Measurements from ENCODE around the gene AP1B1. TPM values are rescaled to one million over a fixed set of nuclear protein-coding genes. Genes with fewer than 3 reads are reported as not detected.
"Not testable (repeated sequence)": the region's sequence is repeated elsewhere in the genome, so short reads cannot be mapped to it uniquely, and the experiment has no call there.

The AP1B1 gene
- total RNA-seq (2014; rRNA removed): 64.1 and 65.5 TPM in 2 replicates
- 60.3 TPM for polyA plus RNA-seq (2012)

DNA sequence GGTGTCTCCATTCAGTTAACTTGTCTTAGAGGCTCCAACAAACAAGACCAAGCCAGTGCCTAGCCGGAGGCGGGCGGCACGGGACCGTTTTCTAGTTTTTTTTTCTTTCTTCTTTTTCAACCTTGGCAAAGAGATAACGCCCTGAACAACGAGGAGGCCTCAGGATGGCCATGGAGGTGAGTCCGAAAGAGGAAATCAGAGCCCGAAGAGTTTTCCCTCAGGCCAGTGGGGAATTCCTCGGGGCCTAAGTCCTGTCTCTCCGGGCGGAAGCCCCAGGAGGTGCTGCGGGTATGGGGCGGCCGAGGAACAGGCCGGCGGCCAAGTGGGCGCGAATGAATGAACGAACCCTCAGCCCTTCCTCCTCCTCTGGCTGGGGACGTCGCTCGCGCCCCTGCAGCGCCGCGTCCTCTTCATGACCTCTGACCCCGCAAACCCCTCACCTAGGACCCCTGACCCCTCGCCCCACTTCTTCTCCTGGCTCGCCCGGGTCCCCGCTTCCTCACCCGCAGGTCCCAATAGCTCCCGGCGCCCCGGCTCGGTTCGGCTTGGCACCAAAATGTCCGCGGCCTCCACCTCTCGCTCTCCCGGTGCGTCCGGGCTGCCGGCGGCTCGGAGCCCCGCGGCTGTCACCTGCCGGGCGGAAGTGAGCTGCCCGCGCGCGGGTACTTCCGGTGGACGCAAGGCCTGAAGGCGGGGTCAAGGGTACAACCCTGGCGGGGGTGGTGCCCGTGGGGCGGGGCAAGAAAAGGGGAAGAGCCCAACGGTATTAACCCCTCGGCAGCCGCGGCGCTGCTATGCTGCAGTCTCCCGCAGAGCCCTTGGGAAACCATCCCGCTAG lies at the start of gene AP1B1:
AP1B1 (minus strand) TSS at position 650 of the 838 bp plus-strand sequence. CDS start 21,327 bp downstream, outside the sequence.
- DNase-seq (ENCODE audit: low read depth): peak; percentile 86

DNA sequence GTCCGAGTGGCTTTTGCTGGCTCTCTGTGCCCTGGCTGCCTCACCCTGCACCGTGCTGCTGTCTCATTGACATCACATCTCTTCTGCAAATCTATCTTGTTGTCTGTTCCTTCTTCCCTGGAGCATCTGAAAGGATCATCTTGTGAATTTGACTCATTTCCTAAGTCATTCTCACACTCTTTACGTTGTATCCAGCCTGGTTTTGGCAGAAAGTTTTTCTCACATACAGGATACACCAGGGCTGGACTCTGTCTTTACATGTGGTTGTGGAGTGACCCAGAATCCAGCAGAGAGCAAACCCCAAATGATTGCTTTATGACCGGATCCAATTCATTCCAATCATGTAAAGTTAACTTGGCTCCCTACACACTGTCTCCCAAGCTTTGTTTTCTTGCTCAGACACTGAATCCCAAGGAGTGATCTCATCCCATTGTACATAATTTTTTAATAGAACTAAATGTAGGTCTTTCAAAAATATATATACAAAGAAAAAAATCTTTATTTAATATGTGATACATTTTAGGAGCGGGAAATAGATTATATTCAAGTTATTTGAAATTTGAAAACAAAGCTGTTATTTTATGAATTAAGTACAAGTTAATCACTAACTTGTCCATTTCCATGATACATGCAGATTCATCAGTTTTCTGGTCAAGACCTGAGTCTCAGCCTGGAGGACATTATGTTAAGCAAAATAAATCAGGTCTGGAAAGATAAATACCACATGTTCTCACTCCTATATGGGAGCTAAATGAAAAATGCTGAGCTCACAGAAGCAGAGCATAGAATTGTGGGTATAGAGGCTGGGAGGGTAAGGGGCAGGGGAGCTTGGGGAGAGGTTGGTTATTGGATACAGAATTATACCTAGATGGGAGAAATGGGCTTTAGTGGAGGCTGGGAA lies 47.1 kb upstream of the AP1B1 start:
- no peak for DNase-seq (ENCODE audit: low read depth)

DNA sequence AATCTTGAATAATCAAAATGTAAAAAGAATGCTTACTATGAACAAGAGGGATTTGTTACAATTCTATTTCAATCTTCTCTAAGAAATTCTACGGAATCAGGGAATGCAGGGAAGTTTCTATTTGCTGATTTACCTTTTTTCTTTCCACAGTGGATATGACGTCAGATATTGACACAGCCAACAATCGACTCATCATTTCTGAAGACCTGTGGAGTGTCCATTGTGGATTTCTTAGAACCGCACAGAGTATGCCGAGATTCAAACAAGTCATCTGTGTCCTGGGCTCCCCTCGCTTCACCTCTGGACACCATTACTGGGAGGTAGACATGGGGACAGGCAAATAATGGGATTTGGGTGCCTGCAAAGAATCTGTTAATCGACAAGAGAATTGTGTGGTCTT lies 45.9 kb upstream of the AP1B1 start:
- DNase-seq (ENCODE audit: low read depth): no peak

DNA sequence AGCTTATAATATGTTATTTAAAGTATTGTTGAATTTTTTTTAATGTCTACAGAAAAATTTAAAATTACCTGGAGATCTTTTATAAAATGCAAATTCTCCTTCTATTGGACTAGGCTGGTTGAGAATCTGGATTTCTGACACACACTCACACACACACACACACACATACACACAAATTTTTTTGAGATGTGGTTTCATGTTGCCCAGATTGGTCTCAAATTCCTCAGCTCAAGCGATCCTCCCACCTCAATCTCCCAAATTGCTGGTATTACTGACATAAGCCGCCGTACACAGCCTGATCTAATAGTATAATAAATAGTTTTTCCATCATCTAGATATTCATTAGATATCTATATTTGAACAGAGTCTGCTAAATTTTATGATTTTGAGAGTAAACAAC lies 45.5 kb upstream of the AP1B1 start:
- no peak for DNase-seq (ENCODE audit: low read depth)

DNA sequence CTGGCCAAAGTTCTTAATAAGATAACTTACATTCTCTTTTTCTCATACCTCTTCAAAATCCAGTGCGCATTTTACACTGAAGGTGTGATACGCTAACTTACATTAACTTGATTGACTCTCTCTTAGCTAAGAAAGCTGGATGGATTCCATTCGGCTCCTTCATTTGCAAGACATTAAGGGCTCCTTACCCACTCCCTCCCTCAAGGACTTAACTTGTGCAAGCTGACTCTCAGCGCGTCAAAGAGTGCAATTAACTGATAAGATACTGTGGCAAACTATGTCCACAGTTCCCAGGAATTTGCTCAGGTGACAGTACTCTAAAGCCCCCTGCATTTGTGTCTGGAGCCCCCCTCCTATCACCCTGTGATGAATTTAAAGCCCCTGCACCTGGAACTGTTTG lies 43.6 kb upstream of the AP1B1 start:
- DNase-seq (ENCODE audit: low read depth): no peak

DNA sequence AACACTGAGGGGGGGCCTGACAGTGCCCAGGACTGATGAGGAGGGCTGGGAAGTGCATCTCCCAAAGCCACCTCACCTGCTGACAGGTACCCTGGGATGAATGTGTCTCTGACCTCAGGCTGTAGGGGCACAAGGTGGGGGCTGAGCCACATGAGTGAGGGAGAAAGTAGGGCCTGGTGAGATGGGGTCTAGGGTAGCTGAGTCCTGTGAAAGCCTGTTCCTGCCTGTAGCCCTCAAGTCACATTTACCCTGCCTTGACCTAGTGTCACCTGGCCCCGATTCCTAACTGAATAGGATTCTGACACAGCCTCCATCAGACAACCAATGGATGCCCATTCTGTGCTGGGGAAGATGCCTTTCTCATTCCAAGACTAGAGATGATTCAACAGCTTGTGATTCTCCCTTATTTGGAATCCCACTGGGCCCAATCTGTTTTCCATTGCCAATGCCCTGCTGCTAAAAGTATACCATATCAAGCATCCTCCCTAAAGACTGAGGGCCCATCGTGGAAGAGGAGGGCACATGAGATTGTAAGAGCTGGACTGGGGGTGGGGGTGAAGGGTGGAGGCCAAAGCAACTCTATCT lies 38.9 kb upstream of the AP1B1 start:
- DNase-seq (ENCODE audit: low read depth): no peak

DNA sequence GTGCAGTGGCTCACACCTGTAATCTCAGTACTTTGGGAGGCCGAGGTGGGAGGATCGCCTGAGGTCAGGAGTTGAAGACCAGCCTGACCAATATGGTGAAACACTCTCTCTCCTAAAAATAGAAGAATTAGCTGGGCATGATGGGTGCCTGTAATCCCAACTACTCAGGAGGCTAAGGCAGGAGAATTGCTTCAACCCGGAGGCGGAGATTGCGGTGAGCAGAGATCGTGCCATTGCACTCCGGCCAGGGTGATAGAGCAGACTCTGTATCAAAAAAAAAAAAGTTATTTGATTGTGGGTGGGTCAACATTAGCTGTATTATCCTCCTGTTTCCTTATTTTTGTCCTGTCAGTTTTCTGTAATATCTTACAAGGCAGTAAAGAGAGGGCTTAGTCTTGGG lies 38.1 kb upstream of the AP1B1 start:
- DNase-seq (ENCODE audit: low read depth): no peak

DNA sequence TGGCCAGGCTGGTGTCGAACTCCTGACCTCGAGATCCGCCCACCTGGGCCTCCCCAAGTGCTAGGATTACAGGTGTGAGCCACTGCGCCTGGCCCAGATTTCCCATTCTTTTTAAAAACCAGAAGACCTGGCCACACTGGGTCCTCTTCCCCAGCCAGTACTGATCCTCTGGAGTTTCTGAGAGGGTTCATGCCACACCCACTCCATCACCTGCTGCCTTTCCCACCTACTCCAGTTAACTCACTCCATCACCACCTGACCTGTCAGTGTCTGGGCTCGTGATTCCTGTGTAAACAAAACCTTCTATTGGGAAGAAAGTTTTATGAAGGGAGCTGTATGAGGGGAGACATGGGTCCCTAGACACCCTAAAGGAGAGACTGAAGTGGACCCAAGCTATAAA lies 30.3 kb upstream of the AP1B1 start:
- DNase-seq (ENCODE audit: low read depth): not testable (repeated sequence)

DNA sequence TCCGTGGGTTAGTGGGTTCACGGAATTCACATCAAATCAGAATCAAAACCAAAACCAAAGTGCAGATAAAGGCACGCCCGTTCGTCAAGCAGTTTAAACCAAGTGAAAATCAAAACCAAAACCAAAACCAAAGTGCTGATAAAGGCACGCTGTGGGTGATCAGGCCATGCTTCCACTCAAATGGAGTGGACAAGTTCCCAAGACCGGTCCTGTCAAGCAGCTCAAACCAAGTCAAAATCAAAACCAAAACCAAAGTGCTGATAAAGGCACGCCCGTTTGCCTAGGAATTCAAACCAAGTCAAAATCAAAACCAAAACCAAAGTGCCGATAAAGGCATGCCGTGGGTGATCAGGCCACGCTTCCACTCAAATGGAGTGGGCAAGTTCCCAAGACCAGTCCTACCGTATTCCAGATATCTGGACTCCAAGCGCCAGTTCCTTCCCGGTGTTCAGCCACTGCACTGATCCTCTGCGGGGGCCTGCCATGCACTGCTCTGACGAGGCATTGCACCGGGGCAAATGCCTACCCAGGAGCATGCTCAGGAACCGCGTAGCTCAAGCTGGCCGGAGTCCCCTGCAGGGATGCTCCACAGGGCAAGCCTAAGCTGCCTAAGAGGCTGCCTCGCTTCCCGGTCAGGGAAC lies 26.7 kb upstream of the AP1B1 start:
- peak; percentile 68 for DNase-seq (ENCODE audit: low read depth)

DNA sequence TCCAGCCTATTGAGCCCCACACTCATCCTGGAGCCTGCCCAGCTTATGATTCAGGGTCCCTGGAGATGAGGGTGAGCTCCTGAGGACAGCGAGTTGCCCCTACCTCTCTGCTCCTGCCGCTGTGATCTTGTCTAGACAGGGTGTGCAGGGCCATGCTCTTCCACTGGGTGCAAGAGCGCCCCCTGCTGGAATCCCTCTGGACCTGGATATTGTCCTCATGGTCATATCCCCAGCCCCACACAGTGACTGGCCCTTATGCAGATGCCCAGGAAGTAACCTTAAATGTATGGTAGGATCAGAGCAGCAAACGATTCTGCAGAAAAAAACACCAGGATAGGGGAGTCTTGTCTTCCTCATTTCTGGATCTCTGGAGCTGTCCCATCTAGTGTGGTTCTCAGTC lies 24.4 kb upstream of the AP1B1 start:
- peak; percentile 24 for DNase-seq (ENCODE audit: low read depth)

DNA sequence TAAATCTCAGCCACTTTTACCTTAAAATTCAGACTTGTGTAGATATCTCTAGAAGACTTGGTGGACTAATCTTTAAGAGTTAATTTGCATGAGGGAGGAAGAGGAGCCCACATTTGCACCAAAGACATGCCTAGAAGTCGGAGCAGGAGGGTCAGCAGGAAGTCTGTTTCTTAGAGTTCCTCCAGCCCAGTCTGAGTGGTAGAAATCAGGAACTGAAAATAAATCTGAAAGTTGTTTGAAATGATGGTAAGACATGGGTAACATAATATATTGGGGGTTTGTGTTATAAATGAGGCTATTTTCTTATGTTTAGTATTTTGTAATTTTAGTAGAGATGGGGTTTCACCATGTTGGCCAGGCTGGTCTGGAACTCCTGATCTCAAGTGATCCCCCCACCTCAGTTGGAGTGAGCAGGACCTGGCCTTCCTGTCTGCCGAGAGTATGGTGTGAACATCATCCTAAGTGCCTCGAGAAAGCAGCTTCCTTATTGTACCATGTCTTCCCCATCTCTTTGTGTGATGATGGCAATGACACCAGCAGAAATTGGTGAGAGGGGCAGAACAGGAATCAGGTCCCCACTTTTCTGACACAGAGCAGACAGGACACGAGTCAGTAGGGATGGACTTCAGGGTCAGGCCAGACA lies 23.3 kb upstream of the AP1B1 start:
- not testable (repeated sequence) for DNase-seq (ENCODE audit: low read depth)

DNA sequence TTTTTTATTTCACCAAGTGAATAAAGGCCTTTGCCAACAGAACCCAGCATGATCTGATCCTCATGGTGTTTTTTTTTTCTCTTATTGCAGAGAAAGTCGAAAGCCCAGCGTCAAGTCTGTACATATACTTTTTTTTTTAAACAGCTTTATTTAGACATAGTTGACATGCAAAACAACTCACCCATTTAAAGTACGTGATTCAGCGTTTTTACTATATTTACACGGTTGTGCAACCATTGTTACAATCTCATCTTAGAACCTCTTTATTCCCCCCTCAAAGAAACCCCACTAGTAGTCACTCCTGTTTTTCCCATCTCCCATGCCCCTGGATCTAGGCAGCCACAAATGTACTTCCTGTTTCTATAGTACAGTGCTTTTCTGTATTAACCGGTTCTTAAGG lies 20.6 kb upstream of the AP1B1 start:
- no peak for DNase-seq (ENCODE audit: low read depth)

DNA sequence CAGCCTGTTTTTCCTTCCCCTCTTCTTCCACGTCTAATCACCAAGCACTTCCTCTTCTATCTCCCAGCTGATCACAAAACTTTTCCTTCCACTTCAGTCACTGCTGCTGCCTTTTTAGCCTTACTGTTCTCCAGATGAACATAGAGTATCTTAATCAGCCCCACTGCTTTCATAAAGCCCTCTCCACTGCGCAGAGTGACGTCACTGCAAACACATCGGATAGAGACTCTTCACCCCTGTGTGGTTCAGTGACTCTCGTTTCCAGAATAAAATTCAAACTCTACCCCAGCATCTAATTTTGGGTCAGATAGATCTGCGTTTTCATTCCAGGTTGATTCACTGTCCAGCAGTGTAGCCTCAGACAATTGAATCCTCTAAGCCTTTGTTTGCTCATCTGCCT lies 13.2 kb upstream of the AP1B1 start:
- not testable (repeated sequence) for DNase-seq (ENCODE audit: low read depth)

DNA sequence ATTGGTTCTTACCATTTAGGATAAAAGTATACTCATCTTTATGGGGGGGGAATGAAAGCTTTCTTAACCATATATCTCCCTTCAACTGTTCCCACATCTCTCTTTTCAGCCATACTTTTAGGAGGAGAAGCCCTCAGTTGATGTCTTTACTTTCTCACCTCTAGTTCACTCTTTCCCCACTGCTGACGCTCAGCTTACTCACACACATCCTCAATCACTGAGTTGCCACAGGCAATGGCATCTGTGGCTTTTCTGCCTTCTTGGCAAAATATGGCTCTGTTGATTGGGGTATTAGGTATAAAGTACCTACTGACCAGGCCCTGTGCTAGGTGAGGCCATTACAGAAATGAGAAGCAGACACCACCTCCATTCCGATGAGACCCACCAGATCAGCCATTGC lies 12.2 kb upstream of the AP1B1 start:
- no peak for DNase-seq (ENCODE audit: low read depth)

DNA sequence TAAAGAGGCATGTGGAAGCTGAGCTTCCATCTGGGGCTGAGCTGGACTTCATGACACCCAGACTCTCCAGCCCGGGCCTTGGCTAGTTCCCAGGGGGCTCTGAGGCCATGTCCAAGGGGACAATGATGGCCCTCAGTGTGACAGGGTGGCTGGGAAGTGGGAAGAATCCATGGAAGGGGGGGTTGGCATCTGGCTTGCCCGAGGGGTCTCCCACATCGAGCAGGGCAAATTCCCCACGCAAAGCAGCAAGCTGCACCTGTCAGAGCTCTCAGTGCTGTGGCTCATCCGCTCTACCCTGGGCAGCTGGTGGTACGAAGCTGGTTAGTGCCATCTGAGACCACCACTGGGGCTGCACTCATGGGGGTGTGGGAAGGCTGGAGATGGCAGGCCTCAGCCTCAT lies 9.4 kb upstream of the AP1B1 start:
- no peak for DNase-seq (ENCODE audit: low read depth)

DNA sequence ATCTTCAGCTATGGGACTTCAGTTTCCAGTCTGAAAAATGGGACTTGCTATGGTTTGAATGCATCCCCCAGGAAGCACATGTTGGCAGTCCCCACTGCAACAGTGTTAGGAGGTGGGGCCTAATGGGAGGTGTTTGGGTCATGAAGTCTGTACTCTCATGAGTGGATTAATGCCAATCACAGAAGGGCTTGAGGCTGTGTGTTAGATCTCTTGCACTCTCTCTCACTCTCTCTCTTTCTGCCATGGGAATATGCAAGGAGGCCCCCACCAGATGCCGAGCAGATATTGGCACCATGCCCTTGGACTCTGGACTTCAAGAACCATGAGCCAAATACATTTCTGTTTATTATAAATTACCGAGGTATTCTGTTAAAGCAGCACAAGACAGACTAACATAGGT lies 7.8 kb upstream of the AP1B1 start:
- no peak for DNase-seq (ENCODE audit: low read depth)

DNA sequence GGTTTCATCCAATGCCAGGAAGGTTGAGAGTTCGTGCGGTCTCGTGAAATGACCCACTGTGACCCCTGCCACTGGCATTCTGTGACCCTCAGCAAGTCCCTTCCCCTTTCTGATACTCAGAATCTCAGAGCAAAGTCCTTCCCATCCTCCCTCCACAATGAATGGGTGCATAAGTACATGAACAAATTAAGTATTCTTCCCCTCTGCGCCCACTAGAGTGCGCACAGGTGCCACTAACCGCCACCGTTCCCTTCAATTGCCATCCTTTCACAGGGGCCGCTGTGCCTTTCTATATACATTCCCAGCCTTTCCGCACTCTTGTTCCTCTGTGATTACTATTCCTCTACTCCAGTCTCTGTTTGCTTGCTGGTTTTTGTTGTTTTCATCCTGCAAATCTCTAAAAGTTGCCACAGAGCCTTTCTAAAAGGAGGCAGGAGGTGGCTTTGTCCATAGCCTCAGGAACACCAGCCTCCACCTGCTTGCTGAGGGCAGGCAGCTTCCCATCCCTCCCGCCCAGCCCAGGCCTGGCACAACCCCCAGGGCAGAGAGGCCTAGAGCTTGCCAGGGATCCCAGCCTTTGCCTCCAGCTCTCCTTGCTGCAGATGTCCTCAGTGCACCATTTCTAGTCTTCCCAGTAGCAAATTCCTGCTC lies 6.7 kb upstream of the AP1B1 start:
- peak; percentile 65 for DNase-seq (ENCODE audit: low read depth)

DNA sequence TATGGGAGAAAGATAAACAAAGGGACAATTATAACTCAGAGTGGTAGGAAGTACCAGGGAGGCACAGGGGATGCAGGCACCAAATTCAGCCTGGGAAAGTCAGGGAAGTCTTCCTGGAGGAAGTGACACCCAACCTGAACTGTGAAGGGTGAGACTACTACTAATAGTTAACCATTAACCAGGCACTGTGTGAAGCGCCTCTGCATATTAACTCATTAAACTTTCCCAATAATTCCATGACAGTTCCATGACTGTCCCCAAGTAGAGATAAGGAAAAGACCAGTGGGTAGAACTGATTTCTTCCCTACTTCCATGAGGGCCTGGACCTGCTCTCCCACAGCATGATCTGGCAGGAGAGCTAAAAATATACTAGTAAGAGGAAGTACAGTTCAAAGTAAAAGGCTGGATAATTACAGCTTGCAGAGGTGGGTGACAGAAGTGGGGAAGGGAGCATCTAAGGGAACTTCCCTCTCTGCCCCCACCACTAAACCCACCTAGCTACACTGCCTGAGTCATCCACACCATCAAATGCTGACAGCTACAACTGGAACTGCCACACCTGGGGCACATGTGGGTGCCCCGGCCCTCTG lies 4.7 kb upstream of the AP1B1 start:
- no peak for DNase-seq (ENCODE audit: low read depth)

DNA sequence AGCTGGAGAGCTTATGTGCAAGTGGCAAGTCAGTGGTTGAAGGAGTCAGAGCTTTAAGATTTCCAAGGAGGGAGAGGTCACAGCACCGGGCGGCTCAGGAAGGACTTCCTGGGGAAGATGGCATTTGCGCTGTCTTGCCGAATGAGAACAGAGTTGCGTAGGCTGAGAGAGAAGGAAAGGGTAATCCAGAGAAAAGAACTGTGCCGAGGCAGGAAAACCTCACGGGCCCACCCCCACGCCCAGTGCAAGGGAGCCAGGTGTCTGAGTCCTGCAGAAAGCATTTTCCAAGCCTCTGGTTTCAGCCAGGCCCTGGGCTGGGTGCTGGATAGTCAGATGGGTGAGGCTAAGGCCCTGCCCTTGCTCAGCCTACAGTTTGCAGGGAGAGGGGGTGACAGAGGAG lies 3.2 kb upstream of the AP1B1 start:
- DNase-seq (ENCODE audit: low read depth): no peak

DNA sequence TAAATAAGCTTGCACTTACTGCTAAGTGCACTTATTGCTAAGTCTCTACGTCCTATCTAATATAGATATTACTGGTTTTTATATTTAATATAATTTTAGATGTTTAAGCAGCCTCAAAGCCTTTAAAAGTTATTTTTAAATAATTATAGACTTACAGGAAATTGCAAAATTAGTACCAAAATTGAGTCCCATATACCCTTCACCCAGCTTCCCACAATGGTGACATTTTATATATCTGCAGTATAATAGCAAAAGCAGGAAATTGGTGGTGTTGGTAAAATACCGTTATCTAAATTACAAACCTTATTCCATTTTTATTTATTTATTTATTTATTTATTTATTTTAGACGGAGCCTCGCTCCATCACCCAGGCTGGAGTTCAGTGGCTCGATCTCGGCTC lies 1.9 kb upstream of the AP1B1 start:
- no peak for DNase-seq (ENCODE audit: low read depth)

Measured in LHCN-M2 (cell line).